Thymus (tissue), 14 donors: ENCODE data around the gene LAMP5. TPM values are rescaled to one million over a fixed set of nuclear protein-coding genes. Genes with fewer than 3 reads are reported as not detected.

Experiments
- DNase-seq, 9 donors: peaks; one replicate each; pipeline ENCODE4 v3.0.0-alpha.2; 2013; ENCODE audit warnings: low spot score in 9 of 9, low read depth in 6 of 9, missing footprints in 1 of 9
- H3K27ac ChIP-seq, 2 donors: one replicate each; pipeline ENCODE4 v1.5.1; 2013; ENCODE audit warnings: control low read depth in 1 of 2, low read depth in 1 of 2, low read length in 1 of 2, mild to moderate bottlenecking in 1 of 2, moderate library complexity in 1 of 2
- H3K27me3 ChIP-seq, 2 donors: one replicate each; pipeline ENCODE4 v1.5.1; 2013; ENCODE audit warnings: low read length in 1 of 2; ENCODE audit not compliant: control insufficient read depth in 2 of 2, insufficient read depth in 1 of 2
- H3K36me3 ChIP-seq, 2 donors: one replicate each; pipeline ENCODE4 v1.5.1; 2013; ENCODE audit warnings: low read length in 1 of 2, mild to moderate bottlenecking in 1 of 2, moderate library complexity in 1 of 2; ENCODE audit not compliant: control insufficient read depth in 2 of 2, insufficient read depth in 2 of 2
- H3K4me1 ChIP-seq, 2 donors: one replicate each; pipeline ENCODE4 v1.5.1; 2013; ENCODE audit warnings: low read length in 2 of 2; ENCODE audit not compliant: control insufficient read depth in 2 of 2, insufficient read depth in 2 of 2
- H3K4me3 ChIP-seq, 2 donors: one replicate each; pipeline ENCODE4 v1.5.1; 2013; ENCODE audit warnings: low read length in 2 of 2, control low read depth in 1 of 2, mild to moderate bottlenecking in 1 of 2
- H3K9me3 ChIP-seq, 2 donors: one replicate each; pipeline ENCODE4 v1.5.1; 2013; ENCODE audit warnings: low read length in 1 of 2, mild to moderate bottlenecking in 1 of 2; ENCODE audit not compliant: control insufficient read depth in 2 of 2, insufficient read depth in 1 of 2
- WGBS: extraction: QIAGEN DNeasy Blood & Tissue Kit; methylation state at CpG from one replicate; pipeline ENCODE4 v1.1.7; 2013; 5-methylcytosine and 5-hydroxymethylcytosine counted together
- long read RNA-seq, 10 donors: transcript quantifications; one replicate each; lab custom pipeline, GENCODE V29; 2026
- polyA plus RNA-seq: library from polyadenylated mRNA; stranded (reverse); fragments of 200-250 nt; gene quantifications from one replicate; pipeline ENCODE4 v1.2.3, GENCODE V29; 2013
- total RNA-seq: library from RNA; stranded (reverse); fragments of 120-200 nt; gene quantifications from one replicate; pipeline ENCODE4 v1.2.4, GENCODE V29; 2013
- donor health status: healthy.

Gene LAMP5
- total RNA-seq (0.99 TPM), polyA plus RNA-seq (0.39 TPM)
- long read RNA-seq, donor 1: 0 reads
- long read RNA-seq, donor 2, partial matches to known transcripts: 0 of 1 reads
- long read RNA-seq, donor 2, other reads (novel, unspliced or antisense): 0 of 1 reads
- long read RNA-seq, donor 3: 0 reads
- long read RNA-seq, donor 4, partial matches to known transcripts: 0 of 1 reads
- long read RNA-seq, donor 4, other reads (novel, unspliced or antisense): 0 of 1 reads
- long read RNA-seq, donor 5: 0 reads
- long read RNA-seq, donor 6: 0 reads
- long read RNA-seq, donor 7, partial matches to known transcripts: 0 of 1 reads
- long read RNA-seq, donor 7, other reads (novel, unspliced or antisense): 0 of 1 reads
- long read RNA-seq, donor 8, partial matches to known transcripts: 0 of 1 reads
- long read RNA-seq, donor 8, other reads (novel, unspliced or antisense): 0 of 1 reads
- long read RNA-seq, donor 9, partial matches to known transcripts: 0 of 1 reads
- long read RNA-seq, donor 9, other reads (novel, unspliced or antisense): 0 of 1 reads
- long read RNA-seq, donor 10: 0 reads

GRCh38 chr20:9514461-9515213 lies at the start of gene LAMP5:
Gene LAMP5 (plus strand): TSS chr20:9514590. CDS start chr20:9514853, 263 bp downstream.
- no peak for DNase-seq
- no peak within 1 kb of the TSS for H3K4me3 ChIP-seq
- no peaks in the 10 kb centered on the region for H3K9me3 ChIP-seq
- 2% methylated on average over 38 of the region's 38 CpGs for WGBS
- no peak within 1 kb of the TSS for H3K27ac ChIP-seq
- peaks cover 56 to 81% of the 10 kb centered on the region in 2 donors for H3K27me3 ChIP-seq
- H3K36me3 ChIP-seq: no peaks in the 10 kb centered on the region
- peaks cover 0 to 4% of the 10 kb centered on the region in 2 donors for H3K4me1 ChIP-seq

- Histone ChIP-seq H3K27ac (no peak overlapping the region), H3K36me3 (no peaks in the 10 kb centered on the region), H3K9me3 (no peaks in the 10 kb centered on the region), H3K27me3 (no peaks in the 10 kb centered on the region), H3K4me3 (no peak overlapping the region), H3K4me1 (no peaks in the 10 kb centered on the region)
- no peak for DNase-seq
- 88% methylated on average over 3 of the region's 3 CpGs for WGBS
These were observed 46.4 kb upstream of the LAMP5 start for GRCh38 chr20:9467995-9468394.

GRCh38 chr20:9474835-9475415 lies 39.5 kb upstream of the LAMP5 start:
- H3K4me1 ChIP-seq: no peaks in the 10 kb centered on the region
- no peak overlapping the region for H3K27ac ChIP-seq
- no peak for DNase-seq
- H3K4me3 ChIP-seq: no peak overlapping the region
- no peaks in the 10 kb centered on the region for H3K9me3 ChIP-seq
- no peaks in the 10 kb centered on the region for H3K27me3 ChIP-seq
- H3K36me3 ChIP-seq: no peaks in the 10 kb centered on the region
- 96% methylated on average over 2 of the region's 2 CpGs for whole genome bisulfite sequencing

GRCh38 chr20:9475456-9475855 lies 38.9 kb upstream of the LAMP5 start:
- Histone ChIP-seq H3K4me3 (no peak overlapping the region), H3K9me3 (no peaks in the 10 kb centered on the region), H3K27me3 (no peaks in the 10 kb centered on the region), H3K4me1 (no peaks in the 10 kb centered on the region), H3K27ac (no peak overlapping the region), H3K36me3 (no peaks in the 10 kb centered on the region)
- no peak for DNase-seq

- Histone ChIP-seq H3K4me1 (no peaks in the 10 kb centered on the region), H3K27ac (no peak overlapping the region)
- 73% methylated on average over 4 of the region's 4 CpGs for WGBS
These were observed 38.2 kb upstream of the LAMP5 start for GRCh38 chr20:9476174-9476573.

GRCh38 chr20:9476637-9477036 lies 37.8 kb upstream of the LAMP5 start:
- Histone ChIP-seq H3K9me3 (no peaks in the 10 kb centered on the region), H3K4me1 (no peaks in the 10 kb centered on the region), H3K27me3 (no peaks in the 10 kb centered on the region), H3K27ac (no peak overlapping the region), H3K36me3 (no peaks in the 10 kb centered on the region), H3K4me3 (no peak overlapping the region)
- DNase-seq: no peak
- 97% methylated on average over 7 of the region's 7 CpGs for WGBS

More at GRCh38 chr20:9476174-9476573, 38.2 kb upstream of the LAMP5 start:
- Histone ChIP-seq H3K4me3 (no peak overlapping the region), H3K9me3 (no peaks in the 10 kb centered on the region), H3K36me3 (no peaks in the 10 kb centered on the region), H3K27me3 (no peaks in the 10 kb centered on the region)
- no peak for DNase-seq

GRCh38 chr20:9478771-9479170 lies 35.6 kb upstream of the LAMP5 start:
- Histone ChIP-seq H3K27me3 (no peaks in the 10 kb centered on the region), H3K9me3 (no peaks in the 10 kb centered on the region), H3K27ac (no peak overlapping the region), H3K4me3 (no peak overlapping the region), H3K36me3 (no peaks in the 10 kb centered on the region), H3K4me1 (no peaks in the 10 kb centered on the region)
- WGBS: 96% methylated on average over 4 of the region's 4 CpGs
- DNase-seq: no peak

- DNase-seq: no peak
- H3K9me3 ChIP-seq: no peaks in the 10 kb centered on the region
- 98% methylated on average over 4 of the region's 4 CpGs for WGBS
- no peak overlapping the region for H3K27ac ChIP-seq
- no peaks in the 10 kb centered on the region for H3K4me1 ChIP-seq
- H3K4me3 ChIP-seq: no peak overlapping the region
- no peaks in the 10 kb centered on the region for H3K27me3 ChIP-seq
- H3K36me3 ChIP-seq: no peaks in the 10 kb centered on the region
These were observed 34.3 kb upstream of the LAMP5 start for GRCh38 chr20:9480066-9480465.

GRCh38 chr20:9482180-9482579 lies 32.2 kb upstream of the LAMP5 start:
- Histone ChIP-seq H3K9me3 (no peaks in the 10 kb centered on the region), H3K36me3 (no peaks in the 10 kb centered on the region), H3K27me3 (no peaks in the 10 kb centered on the region), H3K27ac (no peak overlapping the region), H3K4me3 (no peak overlapping the region), H3K4me1 (no peaks in the 10 kb centered on the region)
- WGBS: 65% methylated on average over 3 of the region's 3 CpGs
- peak in 1 of 9 donors; percentile 11 for DNase-seq
